Epithelial cell of proximal tubule (primary cell): ENCODE data around the gene CARD14. TPM values are rescaled to one million over a fixed set of nuclear protein-coding genes. Genes with fewer than 3 reads are reported as not detected.

Experiments
- DNase-seq: peaks from one replicate; pipeline ENCODE4 v3.0.0-alpha.2; 2011; ENCODE audit warnings: low read depth
- H3K4me3 ChIP-seq: 2 replicates; pipeline ENCODE4 v1.5.1; 2011; ENCODE audit warnings: low read depth, mild to moderate bottlenecking, low read length
- CTCF ChIP-seq: conservative IDR thresholded peaks from 2 replicates; pipeline ENCODE4 v1.5.1; 2012; ENCODE audit warnings: low read depth, mild to moderate bottlenecking, low read length
- total RNA-seq: library from RNA; depleted of rRNA; stranded (reverse); fragments of >200 nt; gene quantifications from 2 replicates; pipeline ENCODE4 v1.2.3, GENCODE V29; 2015

The CARD14 gene
- total RNA-seq, 1 donor from 2014 or later: 0.06 TPM

- no peak for TF ChIP-seq CTCF
- no peak for DNase-seq
- no peak overlapping the region for H3K4me3 ChIP-seq
These were observed 31.6 kb downstream of the CARD14 start for GRCh38 chr17:80201446-80201845.

GRCh38 chr17:80202197-80202596 is 32.4 kb downstream of the CARD14 start:
- no peak overlapping the region for H3K4me3 ChIP-seq
- no peak for TF ChIP-seq CTCF
- no peak for DNase-seq

- DNase-seq: no peak
- no peak for TF ChIP-seq CTCF
- no peak overlapping the region for H3K4me3 ChIP-seq
These were observed 33.7 kb downstream of the CARD14 start for GRCh38 chr17:80203471-80203963.

GRCh38 chr17:80204626-80205468 is 35.0 kb downstream of the CARD14 start:
- DNase-seq: no peak
- H3K4me3 ChIP-seq: no peak overlapping the region
- no peak for TF ChIP-seq CTCF

- DNase-seq: no peak
- H3K4me3 ChIP-seq: no peak overlapping the region
- TF ChIP-seq CTCF: no peak
These were observed 36.0 kb downstream of the CARD14 start for GRCh38 chr17:80205811-80206210.

GRCh38 chr17:80208050-80208449 is 38.2 kb downstream of the CARD14 start:
- DNase-seq: no peak
- no peak overlapping the region for H3K4me3 ChIP-seq
- TF ChIP-seq CTCF: no peak

- no peak for TF ChIP-seq CTCF
- no peak for DNase-seq
- no peak overlapping the region for H3K4me3 ChIP-seq
These were observed 39.9 kb downstream of the CARD14 start for GRCh38 chr17:80209765-80210164.
